SU-DHL-6 (cell line): Measurements from ENCODE around the gene PTPN12.

ENCODE experiments used
- H2AFZ ChIP-seq: fragments of 200-600 bp; sonication (generic); 2 replicates; pipeline ENCODE4 v1.6.1; 2014; ENCODE audit warnings: low read depth, mild to moderate bottlenecking, moderate library complexity, mixed read lengths, antibody characterized with exemption, low read length; ENCODE audit not compliant: severe bottlenecking
- H3F3A ChIP-seq: fragments of 200-600 bp; shearing (Covaris generic); 2 replicates; pipeline ENCODE4 v1.6.0; 2016; ENCODE audit warnings: antibody characterized with exemption, mild to moderate bottlenecking; ENCODE audit not compliant: insufficient read depth
- H3K27ac ChIP-seq: fragments of 200-600 bp; sonication (generic); 2 replicates; pipeline ENCODE4 v1.5.1; 2016; ENCODE audit warnings: low read depth, mild to moderate bottlenecking, low read length, moderate library complexity, mixed read lengths
- H3K27me3 ChIP-seq: fragments of 200-600 bp; sonication (generic), shearing (Covaris generic); 2 replicates; pipeline ENCODE4 v1.6.0; 2014; ENCODE audit warnings: mild to moderate bottlenecking, low read length
- H3K36me3 ChIP-seq: fragments of 200-600 bp; sonication (generic); 2 replicates; pipeline ENCODE4 v1.6.1; 2014; ENCODE audit warnings: mild to moderate bottlenecking, low read length, mixed read lengths
- H3K4me2 ChIP-seq: fragments of 300-600, 200-600 bp; shearing (Covaris generic), sonication (generic); 2 replicates; pipeline ENCODE4 v1.6.0; 2014; ENCODE audit warnings: low read length, low read depth, mild to moderate bottlenecking; ENCODE audit not compliant: poor library complexity, severe bottlenecking
- H3K4me3 ChIP-seq: fragments of 200-600 bp; sonication (generic); 2 replicates; pipeline ENCODE4 v1.5.1; 2014; ENCODE audit warnings: antibody characterized with exemption, low read length, mild to moderate bottlenecking, mixed read lengths; ENCODE audit not compliant: insufficient read depth, poor library complexity, severe bottlenecking
- H3K79me2 ChIP-seq: fragments of 200-600 bp; sonication (generic); 2 replicates; pipeline ENCODE4 v1.6.1; 2014; ENCODE audit warnings: mild to moderate bottlenecking, low read length, moderate library complexity; ENCODE audit not compliant: insufficient read depth
- H3K9ac ChIP-seq: fragments of 200-600 bp; sonication (generic); 2 replicates; pipeline ENCODE4 v1.7.0; 2014; ENCODE audit warnings: mild to moderate bottlenecking, low read length
- H3K9me2 ChIP-seq: fragments of 200-600 bp; sonication (generic); replicated peaks from 2 replicates; pipeline ENCODE4 v1.6.1; 2014; ENCODE audit warnings: low read length; ENCODE audit not compliant: insufficient read depth
- H3K9me3 ChIP-seq: fragments of 200-600 bp; sonication (generic); 2 replicates; pipeline ENCODE4 v1.6.1; 2014; ENCODE audit warnings: low read length, mixed read lengths; ENCODE audit not compliant: insufficient read depth
- H4K20me1 ChIP-seq: fragments of 200-600 bp; sonication (generic); 2 replicates; pipeline ENCODE4 v1.6.1; 2014; ENCODE audit warnings: low read depth, mild to moderate bottlenecking, antibody characterized with exemption, low read length, moderate library complexity, mixed read lengths
- CTCF ChIP-seq: fragments of 200-600 bp; sonication (generic); IDR thresholded peaks from one replicate; pipeline ENCODE4 v1.5.1; 2017; ENCODE audit warnings: antibody characterized with exemption, mild to moderate bottlenecking, low read length, moderate library complexity; ENCODE audit not compliant: insufficient read depth, poor library complexity, severe bottlenecking
- EZH2phosphoT487 ChIP-seq: fragments of 200-600 bp; sonication (generic), shearing (Covaris generic); conservative IDR thresholded peaks from 2 replicates; pipeline ENCODE4 v1.6.1; 2018; ENCODE audit warnings: mild to moderate bottlenecking, antibody characterized with exemption, low read length, moderate library complexity, mixed read lengths

Gene PTPN12

GRCh38 chr7:77498659-77499379, 38.3 kb upstream of the PTPN12 start:
- no peaks in the 10 kb centered on the region for H3K36me3 ChIP-seq
- H3K9ac ChIP-seq, result no peak overlapping the region
- no peaks in the 10 kb centered on the region for H3K9me3 ChIP-seq
- no peak overlapping the region for H3K27ac ChIP-seq
- H3K4me2 ChIP-seq, result no peak overlapping the region
- H3K9me2 ChIP-seq, result no peaks in the 10 kb centered on the region
- TF ChIP-seq CTCF, result no peak
- no peak for TF ChIP-seq EZH2phosphoT487
- H3F3A ChIP-seq, result no peaks in the 10 kb centered on the region
- H3K79me2 ChIP-seq, result no peaks in the 10 kb centered on the region
- no peak overlapping the region for H2AFZ ChIP-seq
- H3K4me3 ChIP-seq, result no peak overlapping the region
- no peaks in the 10 kb centered on the region for H3K27me3 ChIP-seq
- H4K20me1 ChIP-seq, result no peaks in the 10 kb centered on the region

- no peaks in the 10 kb centered on the region for H3K79me2 ChIP-seq
- H3K27ac ChIP-seq, result no peak overlapping the region
- H2AFZ ChIP-seq, result no peak overlapping the region
- H3K9ac ChIP-seq, result no peak overlapping the region
- H3K27me3 ChIP-seq, result no peaks in the 10 kb centered on the region
- H4K20me1 ChIP-seq, result no peaks in the 10 kb centered on the region
- no peak for TF ChIP-seq EZH2phosphoT487
- TF ChIP-seq CTCF, result no peak
- H3K4me2 ChIP-seq, result no peak overlapping the region
- H3K36me3 ChIP-seq, result no peaks in the 10 kb centered on the region
- no peak overlapping the region for H3K4me3 ChIP-seq
- no peaks in the 10 kb centered on the region for H3K9me2 ChIP-seq
- no peaks in the 10 kb centered on the region for H3F3A ChIP-seq
- no peaks in the 10 kb centered on the region for H3K9me3 ChIP-seq
These were observed 35.9 kb upstream of the PTPN12 start for GRCh38 chr7:77501192-77501515.

GRCh38 chr7:77504951-77505350, 32.1 kb upstream of the PTPN12 start:
- H3F3A ChIP-seq, result no peaks in the 10 kb centered on the region
- H3K9ac ChIP-seq, result no peak overlapping the region
- no peak overlapping the region for H3K27ac ChIP-seq
- no peaks in the 10 kb centered on the region for H3K79me2 ChIP-seq
- no peak overlapping the region for H3K4me2 ChIP-seq
- H4K20me1 ChIP-seq, result no peaks in the 10 kb centered on the region
- TF ChIP-seq CTCF (no peak), EZH2phosphoT487 (no peak)
- H3K9me2 ChIP-seq, result no peaks in the 10 kb centered on the region
- H3K9me3 ChIP-seq, result no peaks in the 10 kb centered on the region
- no peaks in the 10 kb centered on the region for H3K27me3 ChIP-seq
- H3K4me3 ChIP-seq, result no peak overlapping the region
- H3K36me3 ChIP-seq, result no peaks in the 10 kb centered on the region
- H2AFZ ChIP-seq, result no peak overlapping the region
